ENCODE results near the gene SRBD1. TPM values are rescaled to one million over a fixed set of nuclear protein-coding genes. Genes with fewer than 3 reads are reported as not detected.

SRBD1 gene
- total and polyA plus RNA-seq, 7 donors: 2.3 to 6.4 (median 4.0) TPM

DNA sequence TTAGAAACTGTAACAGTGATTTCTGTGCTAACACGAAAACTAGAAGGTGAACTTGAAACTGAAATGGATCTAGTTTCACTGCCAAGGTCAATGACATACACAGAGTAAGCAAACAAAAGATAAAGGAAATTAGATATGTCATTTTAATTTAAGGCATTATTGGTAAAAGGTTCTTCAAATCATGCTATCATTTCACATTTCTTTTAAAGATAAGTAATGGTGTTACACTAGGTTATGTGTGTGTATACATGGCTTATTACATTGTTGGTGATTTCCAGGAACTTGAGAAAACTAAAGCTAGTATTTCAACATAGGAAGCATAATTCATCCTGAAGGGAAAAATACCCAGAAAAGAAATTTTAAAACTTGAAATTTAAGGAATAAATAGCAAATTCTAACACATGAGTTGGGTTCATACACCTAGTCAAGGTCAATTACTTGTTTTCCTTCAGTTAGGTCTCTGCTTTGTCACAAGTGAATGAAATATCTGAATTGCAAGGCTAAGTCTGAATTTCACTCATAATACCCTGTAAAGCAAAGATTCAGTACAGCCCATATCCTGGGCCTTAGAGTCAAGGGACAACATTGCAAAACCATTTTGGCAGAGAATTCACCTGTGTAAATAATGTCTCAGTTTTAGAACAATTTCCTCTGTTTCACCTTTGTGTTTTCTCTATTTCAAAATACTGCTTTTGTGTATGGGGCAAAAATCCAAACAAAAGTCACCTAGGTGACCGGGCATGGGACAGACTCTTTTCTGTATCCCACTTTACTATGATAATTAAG is 141.6 kb downstream of the SRBD1 start:
- H3K27ac ChIP-seq: no peak overlapping the region
- H3K36me3 ChIP-seq (ENCODE audit: insufficient read depth in 1 of 2, low read depth in 1 of 2): no peaks in the 10 kb centered on the region
- intact Hi-C loops (cut with DNase I): no loop called here
- H3K27me3 ChIP-seq (ENCODE audit: insufficient read depth in 3 of 3, low read length in 2 of 3): no peaks in the 10 kb centered on the region
- DNase-seq: no peak
- WGBS, 3 donors: 59 to 61% (median 59%) methylated on average over 2 of the region's 2 CpGs
- H3K4me3 ChIP-seq: no peak overlapping the region
- peak in 1 of 4 donors; percentile 76 for ATAC-seq
- peaks cover 25% of the 10 kb centered on the region for H3K4me1 ChIP-seq
- no peak for TF ChIP-seq CTCF (IDR thresholded peaks at IDR 0.05)
- H3K9me3 ChIP-seq: no peaks in the 10 kb centered on the region

DNA sequence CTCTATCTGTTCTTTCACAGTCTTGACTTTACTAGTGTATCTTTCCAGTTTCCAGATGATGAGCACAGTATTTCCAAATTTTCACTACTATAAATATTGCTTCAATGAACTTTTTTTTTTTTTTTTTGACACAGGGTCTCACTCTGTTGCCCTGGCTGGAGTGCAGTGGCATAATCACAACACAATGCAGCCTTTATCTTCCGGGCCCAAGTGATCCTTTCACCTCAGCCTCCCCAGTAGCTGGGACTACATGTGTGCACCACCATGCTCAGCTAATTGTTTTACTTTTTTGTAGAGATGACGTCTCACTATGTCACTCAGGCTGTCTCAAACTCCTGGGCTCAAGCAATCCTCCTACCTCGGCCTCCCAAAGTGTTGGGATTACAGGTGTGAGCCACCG is 142.8 kb downstream of the SRBD1 start:
- 96 to 99% (median 98%) methylated on average over 4 of the region's 4 CpGs for WGBS, 3 donors
- intact Hi-C loops (cut with DNase I): no loop called here
- Histone ChIP-seq H3K4me1 (peaks cover 25% of the 10 kb centered on the region), H3K36me3 (ENCODE audit: insufficient read depth in 1 of 2, low read depth in 1 of 2) (no peaks in the 10 kb centered on the region), H3K27ac (no peak overlapping the region), H3K4me3 (no peak overlapping the region), H3K27me3 (ENCODE audit: insufficient read depth in 3 of 3, low read length in 2 of 3) (no peaks in the 10 kb centered on the region), H3K9me3 (no peaks in the 10 kb centered on the region)
- DNase-seq (no peak), ATAC-seq (no peak)
- no peak for TF ChIP-seq CTCF (IDR thresholded peaks at IDR 0.05)

DNA sequence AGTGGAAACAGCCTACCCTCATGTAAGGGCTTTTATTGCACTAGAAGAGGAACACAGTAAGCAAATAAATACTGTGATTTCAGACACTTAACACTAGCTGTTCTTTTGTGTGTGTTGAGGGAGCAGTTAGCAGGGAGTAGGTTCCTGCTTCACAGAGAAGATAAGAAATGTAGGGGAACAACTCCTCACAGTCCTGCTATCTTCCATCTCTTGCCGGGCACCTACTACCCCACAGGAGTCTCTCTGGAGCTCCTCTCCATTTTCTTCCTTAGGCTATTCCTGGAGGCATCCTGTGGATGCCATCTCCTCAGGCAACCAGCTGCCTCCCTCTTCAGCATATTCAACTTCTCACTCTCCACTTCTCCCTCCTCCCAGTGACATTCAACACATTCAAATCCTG is 145.0 kb downstream of the SRBD1 start:
- Histone ChIP-seq H3K36me3 (ENCODE audit: insufficient read depth in 1 of 2, low read depth in 1 of 2) (no peaks in the 10 kb centered on the region), H3K4me3 (no peak overlapping the region), H3K9me3 (no peaks in the 10 kb centered on the region), H3K4me1 (peaks cover 21% of the 10 kb centered on the region), H3K27me3 (ENCODE audit: insufficient read depth in 3 of 3, low read length in 2 of 3) (no peaks in the 10 kb centered on the region), H3K27ac (no peak overlapping the region)
- DNase-seq (no peak), ATAC-seq (no peak)
- TF ChIP-seq CTCF (IDR thresholded peaks at IDR 0.05): no peak
- 47 to 64% (median 56%) methylated on average over 1 of the region's 1 CpG for WGBS, 3 donors
- intact Hi-C loops (cut with DNase I): no loop called here

- Histone ChIP-seq H3K36me3 (ENCODE audit: insufficient read depth in 1 of 2, low read depth in 1 of 2) (no peaks in the 10 kb centered on the region), H3K4me1 (peaks cover 15% of the 10 kb centered on the region), H3K27me3 (ENCODE audit: insufficient read depth in 3 of 3, low read length in 2 of 3) (no peaks in the 10 kb centered on the region), H3K27ac (no peak overlapping the region), H3K4me3 (no peak overlapping the region), H3K9me3 (no peaks in the 10 kb centered on the region)
- DNase-seq (no peak), ATAC-seq (no peak)
- 89 to 96% (median 91%) methylated on average over 6 of the region's 6 CpGs for WGBS, 3 donors
- TF ChIP-seq CTCF (IDR thresholded peaks at IDR 0.05): no peak
- intact Hi-C loops (cut with DNase I): no loop called here
Measured at GRCh38 chr2:45460825-45461224, 150.2 kb downstream of the SRBD1 start.

DNA sequence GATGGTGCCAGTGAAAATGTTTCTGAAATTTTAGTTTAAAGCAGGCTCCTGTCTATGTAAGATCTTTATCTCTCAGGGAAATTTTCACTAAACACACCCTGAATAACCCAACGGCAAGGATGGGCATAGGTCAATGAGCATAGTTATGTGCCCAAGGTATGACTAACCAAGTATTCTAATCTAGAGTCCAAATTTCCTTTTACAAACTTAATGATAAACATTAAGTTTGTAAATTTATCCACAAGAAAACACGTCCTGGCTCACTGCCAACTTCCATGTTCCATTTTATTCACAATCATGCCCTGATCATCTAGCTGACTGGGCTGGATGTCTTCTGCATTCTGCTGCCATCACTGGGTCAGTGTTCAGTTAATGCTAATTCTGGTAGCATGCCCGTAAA is 151.2 kb downstream of the SRBD1 start:
- no peak overlapping the region for H3K27ac ChIP-seq
- intact Hi-C loops (cut with DNase I): no loop called here
- DNase-seq: no peak

More for the DNA sequence above, 151.2 kb downstream of the SRBD1 start:
- Histone ChIP-seq H3K4me1 (peaks cover 15% of the 10 kb centered on the region), H3K9me3 (no peaks in the 10 kb centered on the region), H3K36me3 (ENCODE audit: insufficient read depth in 1 of 2, low read depth in 1 of 2) (no peaks in the 10 kb centered on the region), H3K4me3 (no peak overlapping the region), H3K27me3 (ENCODE audit: insufficient read depth in 3 of 3, low read length in 2 of 3) (no peaks in the 10 kb centered on the region)
- ATAC-seq: no peak
- TF ChIP-seq CTCF (IDR thresholded peaks at IDR 0.05): no peak
- 80 to 91% (median 82%) methylated on average over 3 of the region's 3 CpGs for WGBS, 3 donors

Measured in psoas muscle (tissue), 8 donors.